IPS DF 4.7 (cell line): ENCODE results near the gene MED15.
"Not testable (repeated sequence)": the region's sequence is repeated elsewhere in the genome, so short reads cannot be mapped to it uniquely, and the experiment has no call there.

ENCODE experiments used
- DNase-seq: peaks from one replicate; pipeline ENCODE4 v3.0.0-alpha.2; 2013; ENCODE audit warnings: low spot score; ENCODE audit errors: extremely low read depth

Gene MED15

DNA sequence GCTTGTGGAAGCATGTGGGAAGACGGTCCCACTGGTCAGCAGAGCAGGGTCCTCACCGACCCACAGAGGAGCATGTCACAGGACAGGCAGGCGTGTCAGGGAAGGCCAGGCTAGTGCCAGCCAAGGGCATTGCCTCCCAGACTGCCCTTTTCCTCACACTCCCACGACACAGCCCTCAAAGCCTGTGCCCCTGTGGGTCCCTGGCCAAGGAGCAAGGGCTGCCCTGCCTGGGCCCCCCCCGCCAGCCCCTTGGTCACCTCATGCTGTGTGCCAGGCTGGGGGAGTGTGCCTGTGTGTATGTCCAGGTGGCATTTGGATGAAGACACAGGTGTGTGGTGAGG is 74.7 kb downstream of the MED15 start:
- DNase-seq, result no peak

DNA sequence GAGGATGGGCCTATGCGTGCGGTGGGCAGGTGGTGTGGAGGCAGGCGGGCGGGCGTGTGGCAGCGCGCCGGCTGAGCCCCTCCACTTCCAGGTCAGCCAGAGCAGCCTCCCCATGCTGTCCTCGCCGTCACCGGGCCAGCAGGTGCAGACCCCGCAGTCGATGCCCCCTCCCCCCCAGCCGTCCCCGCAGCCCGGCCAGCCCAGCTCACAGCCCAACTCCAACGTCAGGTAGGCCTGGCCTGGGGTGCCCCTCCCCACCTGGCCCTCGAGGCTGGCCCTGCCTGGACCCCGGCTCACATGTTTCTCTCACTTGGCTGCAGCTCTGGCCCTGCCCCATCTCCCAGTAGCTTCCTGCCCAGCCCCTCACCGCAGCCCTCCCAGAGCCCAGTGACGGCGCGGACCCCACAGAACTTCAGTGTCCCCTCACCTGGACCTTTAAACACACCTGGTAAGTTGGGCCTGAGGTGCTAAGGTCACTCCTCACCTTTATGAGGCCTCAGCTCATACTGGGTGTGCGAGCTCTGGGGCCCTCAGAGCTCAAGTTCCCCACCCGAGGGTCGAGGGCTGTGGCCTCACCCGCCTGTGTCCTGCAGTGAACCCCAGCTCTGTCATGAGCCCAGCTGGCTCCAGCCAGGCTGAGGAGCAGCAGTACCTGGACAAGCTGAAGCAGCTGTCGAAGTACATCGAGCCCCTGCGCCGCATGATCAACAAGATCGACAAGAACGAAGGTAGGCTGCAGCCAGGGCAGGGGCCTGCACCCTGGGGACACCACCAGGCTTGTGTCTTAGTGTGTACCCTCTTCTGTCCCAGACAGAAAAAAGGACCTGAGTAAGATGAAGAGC is 75.3 kb downstream of the MED15 start:
- no peak for DNase-seq

DNA sequence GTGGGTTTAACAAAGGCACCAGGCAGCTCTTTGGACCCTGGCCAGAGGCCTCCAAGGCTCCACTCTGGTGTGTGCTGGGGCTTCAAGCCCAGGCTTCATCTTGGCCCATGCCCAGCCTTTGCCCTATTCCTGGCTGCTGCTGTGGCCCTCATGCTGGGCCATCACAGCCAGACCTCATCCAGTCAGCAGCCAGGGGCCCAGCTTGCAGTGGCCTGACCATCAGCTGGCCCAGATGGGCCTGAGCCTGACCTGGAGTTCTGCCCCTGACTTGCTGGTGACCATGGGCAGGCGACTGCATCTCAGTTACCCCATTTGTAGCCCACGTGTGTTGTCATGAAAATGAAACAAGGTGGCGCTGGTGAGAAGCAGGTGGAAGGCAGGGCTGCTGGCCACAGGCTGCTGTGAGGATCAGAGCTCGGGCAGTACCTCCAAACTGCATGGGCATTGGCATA is 76.1 kb downstream of the MED15 start:
- DNase-seq, result no peak

DNA sequence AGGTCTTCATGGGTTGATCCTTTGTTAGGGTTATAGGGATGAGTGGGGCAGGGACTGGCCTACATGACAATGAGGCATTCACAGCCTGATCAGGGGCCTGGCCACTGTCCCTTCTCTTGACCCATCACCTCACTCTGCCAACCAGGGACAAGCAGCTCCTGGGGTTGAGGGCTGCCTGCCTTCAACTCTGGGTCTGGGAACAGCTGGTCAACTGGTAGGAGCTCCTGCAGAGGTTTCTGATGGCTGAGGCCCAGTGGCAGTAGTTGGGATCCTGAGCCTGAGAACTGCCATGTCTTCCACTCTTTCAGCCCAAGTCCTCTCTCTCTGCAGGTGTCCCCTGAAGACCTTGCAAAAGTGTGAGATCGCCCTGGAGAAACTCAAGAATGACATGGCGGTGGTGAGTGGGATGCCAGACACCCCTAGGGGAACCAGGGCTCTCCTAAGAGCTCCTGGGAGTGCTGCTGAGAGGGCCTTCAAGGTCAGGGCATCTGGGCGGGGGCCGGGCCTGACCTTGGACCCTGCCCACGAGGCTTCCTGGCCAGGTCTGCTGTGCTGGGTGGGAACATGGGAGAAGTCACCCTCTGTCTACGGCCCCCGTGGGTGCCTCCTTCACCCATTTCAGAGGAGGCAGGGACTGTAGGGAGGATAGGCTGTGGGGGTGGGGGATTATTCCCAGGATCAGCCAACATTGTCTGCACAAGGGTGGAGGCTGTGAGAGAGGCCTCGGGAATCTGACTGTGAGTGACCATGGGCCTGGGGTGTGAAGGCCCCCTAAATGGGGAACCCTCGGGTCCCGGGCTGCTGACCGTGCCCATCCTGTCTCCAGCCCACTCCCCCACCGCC is 76.8 kb downstream of the MED15 start:
- no peak for DNase-seq

DNA sequence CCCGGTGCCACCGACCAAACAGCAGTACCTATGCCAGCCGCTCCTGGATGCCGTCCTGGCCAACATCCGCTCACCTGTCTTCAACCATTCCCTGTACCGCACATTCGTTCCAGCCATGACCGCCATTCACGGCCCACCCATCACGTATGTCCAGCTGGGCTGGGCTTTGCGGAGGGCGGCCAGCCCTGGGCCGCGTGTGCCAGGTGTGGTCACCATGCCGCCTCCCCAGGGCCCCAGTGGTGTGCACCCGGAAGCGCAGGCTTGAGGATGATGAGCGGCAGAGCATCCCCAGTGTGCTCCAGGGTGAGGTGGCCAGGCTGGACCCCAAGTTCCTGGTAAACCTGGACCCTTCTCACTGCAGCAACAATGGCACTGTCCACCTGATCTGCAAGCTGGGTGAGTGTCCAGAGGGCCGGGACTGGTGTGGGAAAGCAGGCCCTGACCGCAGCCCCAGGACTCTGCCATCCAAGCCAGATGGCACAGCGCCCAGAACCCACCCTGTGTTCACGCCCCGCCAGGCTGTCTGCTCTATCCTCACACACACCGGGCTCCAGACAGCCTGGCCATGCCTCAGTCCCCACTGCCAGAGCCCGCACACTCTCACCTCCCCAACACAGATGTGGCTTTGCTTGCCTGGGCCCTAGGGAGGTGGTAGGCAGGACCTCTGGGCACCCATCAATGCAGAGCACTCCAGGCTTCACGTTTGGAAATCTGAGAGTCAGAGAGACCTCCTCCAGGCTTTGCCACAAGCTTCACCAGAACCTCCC is 77.6 kb downstream of the MED15 start:
- no peak for DNase-seq

DNA sequence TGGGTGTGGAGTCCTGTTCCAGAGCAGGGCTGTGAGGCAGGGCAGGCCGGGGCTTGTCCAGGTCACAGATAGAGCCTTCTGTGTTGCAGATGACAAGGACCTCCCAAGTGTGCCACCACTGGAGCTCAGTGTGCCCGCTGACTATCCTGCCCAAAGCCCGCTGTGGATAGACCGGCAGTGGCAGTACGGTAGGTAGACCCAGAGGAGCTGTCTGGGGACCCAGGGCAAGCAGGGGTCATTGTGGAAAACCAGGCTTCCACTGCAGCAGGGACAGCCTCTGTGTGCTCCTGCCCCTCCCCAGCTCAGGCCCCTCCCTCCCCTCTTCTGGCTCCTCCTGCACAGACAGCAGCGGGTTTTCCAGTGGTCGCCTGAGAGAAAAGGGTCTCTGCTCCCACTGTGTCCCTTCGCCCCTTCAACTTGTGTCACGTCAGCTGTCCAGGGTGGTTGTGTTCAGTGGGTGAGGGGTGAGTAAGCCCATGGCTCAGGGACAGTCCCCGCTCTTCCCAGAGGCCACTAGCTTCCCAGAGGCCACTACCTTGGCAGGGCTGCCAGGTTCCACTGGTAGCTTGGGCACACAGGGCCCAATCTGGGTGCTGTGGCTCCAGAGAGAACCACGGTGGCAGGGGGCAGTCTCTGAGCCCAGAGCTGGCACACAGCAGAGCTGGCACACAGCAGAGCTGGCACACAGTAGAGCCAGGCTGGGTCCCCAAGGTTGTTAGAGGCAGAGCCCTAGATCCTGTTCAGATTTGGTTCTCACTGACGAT is 78.4 kb downstream of the MED15 start:
- no peak for DNase-seq

DNA sequence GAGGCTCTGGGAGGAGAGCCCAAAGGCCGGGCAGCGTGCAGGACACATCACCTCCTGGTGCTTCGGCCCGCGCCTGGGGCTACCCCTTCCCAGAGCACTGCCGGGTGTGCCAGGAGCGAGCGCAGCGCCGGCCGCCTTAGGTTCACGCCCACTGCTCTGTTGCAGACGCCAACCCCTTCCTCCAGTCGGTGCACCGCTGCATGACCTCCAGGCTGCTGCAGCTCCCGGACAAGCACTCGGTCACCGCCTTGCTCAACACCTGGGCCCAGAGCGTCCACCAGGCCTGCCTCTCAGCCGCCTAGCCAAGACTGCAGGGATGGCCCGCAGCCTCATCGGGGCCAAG is 79.0 kb downstream of the MED15 start:
- DNase-seq, result no peak

DNA sequence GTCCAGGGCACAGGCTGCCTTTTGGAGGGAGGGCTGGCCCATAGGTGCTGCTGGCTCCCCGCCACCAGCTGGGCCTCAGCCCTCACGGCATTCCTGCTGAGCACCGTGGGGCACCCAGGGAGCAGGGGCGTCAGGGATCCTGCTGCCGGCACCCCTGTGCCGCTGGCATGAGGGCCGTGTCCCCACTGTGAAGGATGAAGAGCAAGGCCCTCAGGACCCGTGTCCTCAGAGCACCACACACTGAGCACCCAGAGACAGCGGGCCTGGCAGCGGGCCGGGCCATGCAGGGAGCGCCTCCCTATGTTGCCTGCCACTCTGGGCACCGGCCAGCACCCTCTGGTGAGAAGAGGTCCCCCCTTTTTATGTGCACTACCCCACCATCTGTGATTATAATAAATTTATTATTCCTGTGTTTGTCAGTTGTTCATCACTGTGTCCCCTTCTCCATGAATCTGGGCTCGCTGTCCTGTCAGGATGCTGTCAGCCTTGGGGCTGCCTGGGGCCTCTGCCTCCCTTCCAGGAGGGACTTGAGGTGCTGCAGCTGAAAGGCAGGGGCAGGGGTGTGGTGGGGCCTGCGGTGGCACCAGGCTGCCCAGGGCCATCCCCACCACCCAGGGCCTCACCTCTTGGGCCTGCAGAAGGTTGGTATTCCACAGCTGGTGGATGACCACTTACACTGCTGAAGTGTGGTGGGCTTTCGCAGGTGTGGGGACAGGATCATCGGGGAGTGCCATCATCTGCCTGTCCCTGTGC is 80.0 kb downstream of the MED15 start:
- no peak for DNase-seq

DNA sequence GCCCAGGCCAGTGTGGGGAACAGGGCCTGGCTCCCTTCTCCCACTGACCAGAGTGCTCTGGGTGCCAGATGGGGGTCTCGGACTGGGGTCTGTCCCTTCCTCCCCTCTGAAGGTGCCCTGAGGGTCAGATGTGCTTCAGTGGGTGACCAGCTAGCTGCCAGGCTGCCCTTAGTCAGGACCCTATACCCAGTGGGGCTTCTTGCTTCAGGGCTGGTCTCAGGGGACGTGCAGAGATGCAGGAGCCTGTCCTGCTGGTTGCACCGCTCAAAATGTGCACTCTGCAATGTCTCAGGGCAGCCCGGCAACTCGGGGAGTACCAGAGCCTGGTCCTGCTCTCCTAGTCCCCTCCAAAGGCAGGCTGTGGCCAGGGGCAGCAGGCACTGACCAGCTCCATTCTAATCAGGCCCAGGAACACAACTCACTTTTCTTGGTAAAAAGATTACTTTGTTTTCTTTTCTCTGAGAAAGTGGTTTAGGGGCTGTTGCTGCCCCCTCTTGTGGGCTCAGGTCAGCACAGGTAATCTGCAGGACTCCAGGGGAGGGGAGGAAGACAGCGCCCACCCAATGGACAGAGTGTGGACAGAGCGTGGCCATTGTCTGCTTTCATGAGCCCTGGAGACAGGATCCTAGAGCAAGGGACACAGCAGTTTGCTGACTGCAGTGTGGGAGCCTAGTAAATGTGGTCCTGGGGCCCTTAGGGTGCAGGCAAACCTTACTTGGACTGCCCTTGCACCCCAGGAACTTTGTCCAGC is 80.9 kb downstream of the MED15 start:
- no peak for DNase-seq

DNA sequence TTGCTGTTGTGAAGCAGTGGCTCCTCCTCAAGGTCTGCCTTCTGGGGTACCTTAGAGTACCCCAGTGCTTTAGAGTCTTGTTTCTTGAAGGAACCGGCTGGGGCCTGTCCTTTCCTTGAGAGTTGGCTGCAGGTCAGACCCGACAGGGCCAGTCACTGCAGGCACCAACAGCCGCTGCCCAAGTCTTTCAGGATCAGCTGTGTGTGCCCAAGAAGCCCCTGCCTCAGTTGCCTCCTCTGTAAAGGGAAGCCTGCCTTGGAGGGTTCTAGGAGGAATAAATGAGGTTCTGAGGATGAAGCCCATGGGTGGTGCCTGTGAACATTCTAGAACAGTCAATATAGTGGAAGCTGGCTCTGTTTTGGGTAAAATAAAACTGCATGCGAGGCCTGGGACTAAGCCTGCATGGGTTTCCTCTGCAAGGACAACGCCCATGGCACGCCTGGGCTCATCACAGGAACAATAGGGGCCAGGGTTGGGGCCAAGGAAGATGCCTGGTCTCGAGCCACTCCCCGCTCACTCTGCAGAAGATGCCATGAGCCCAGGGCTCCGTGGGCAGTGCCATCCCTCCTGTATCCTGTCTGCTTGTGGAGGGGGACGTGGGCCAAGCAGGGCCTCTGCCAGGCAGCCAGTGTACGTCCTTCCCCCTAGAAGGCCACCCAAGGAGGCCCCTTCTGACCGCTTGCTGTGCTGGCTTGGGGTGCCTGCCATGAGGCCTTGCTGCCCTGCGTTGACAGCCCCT is 81.6 kb downstream of the MED15 start:
- DNase-seq, result no peak

DNA sequence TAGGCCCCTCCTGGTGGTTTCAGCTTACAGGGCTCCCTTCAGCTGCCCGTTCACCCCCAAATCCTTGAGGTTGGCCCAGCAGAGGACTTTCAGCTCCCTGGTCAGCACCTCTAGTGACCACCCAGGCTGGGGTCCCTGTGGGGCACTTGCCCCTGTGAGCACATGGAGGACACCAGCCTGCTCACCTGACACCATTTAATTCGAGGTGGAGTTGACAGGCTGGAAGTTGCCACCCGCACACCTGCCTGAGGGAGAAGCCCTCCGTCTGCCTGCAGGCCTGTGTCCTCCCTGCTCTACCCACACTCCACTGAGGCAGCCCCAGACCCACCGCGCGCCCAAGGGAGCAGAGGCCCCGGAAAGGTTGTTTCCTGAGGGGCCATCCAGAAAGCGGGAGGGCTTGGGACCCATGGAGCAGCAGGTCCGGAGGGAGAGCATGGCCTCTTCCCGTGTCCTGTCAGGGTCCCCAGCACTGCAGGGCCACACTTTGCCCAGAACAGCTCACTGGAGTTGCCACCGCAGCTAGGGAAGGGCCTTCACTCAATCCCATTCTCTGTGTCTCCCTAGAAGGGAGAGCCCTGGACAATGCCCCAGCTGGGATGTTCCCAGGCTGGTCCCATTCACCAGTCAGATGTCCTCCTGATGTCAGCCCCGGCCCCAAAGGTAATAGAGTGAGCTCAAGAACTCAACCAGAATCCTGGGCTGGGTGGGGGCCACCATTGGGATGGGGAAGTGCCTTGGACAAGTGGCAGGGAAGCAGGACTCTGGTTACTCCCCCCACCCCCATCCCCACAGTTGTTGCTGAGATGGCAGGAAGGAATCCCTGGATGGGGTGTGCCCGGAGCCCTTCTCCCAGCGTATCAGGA is 82.4 kb downstream of the MED15 start:
- DNase-seq, result no peak

DNA sequence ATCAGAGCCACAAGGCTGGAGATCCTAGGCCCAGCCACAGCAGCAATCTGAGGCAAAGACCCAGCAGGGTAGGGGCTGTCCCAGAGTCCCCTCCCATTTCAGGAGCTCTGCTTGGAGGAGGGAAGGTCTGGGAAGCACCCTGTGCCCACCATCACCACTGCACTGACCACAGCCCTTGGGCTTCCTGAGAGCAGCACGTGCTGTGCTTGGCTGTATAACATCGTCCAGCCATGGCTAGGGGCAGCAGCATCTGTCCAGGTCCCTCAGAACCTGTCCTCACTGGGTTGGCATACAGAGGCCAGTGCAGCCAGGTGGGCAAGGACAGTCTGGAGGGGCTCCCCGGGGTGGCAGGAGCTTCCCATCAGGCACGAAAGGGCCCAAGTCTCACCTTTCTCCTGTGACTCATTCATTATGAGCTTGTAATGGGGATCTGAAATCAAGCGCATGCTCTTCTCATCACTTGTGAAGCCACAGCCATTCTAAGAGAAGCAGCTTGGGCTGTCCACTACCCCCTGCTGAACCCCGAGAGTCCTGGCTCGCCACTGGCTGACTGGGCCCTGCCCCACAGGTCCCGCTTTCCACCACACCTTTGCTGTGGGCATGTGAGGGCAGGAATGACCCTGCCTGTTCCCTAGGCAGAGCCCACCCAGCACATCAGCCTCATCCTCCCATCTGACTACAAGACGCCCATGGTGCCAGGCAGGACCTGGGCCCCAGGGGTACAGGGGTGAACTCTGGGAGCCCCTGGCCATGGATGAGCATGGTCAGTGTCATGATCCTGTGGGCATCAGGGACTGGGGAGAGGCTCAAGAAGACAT is 83.3 kb downstream of the MED15 start:
- DNase-seq, result no peak

DNA sequence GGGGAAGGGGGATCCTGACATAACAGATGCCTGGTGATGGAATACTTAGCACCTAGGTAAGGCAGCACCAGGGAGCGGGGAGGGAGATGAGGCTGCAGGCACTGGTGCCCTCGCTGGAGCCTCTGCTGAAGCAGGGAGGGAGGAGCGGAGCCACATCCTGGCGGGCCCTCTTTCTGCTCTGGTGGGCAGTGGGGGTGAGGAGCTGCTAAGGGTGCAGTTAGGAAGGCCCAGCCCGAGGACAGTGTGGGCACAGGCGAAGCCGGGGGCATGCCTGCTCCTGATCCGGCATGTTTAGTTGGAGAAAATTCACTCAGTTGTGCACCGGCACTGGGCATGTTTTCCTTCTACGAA is 83.9 kb downstream of the MED15 start:
- no peak for DNase-seq

DNA sequence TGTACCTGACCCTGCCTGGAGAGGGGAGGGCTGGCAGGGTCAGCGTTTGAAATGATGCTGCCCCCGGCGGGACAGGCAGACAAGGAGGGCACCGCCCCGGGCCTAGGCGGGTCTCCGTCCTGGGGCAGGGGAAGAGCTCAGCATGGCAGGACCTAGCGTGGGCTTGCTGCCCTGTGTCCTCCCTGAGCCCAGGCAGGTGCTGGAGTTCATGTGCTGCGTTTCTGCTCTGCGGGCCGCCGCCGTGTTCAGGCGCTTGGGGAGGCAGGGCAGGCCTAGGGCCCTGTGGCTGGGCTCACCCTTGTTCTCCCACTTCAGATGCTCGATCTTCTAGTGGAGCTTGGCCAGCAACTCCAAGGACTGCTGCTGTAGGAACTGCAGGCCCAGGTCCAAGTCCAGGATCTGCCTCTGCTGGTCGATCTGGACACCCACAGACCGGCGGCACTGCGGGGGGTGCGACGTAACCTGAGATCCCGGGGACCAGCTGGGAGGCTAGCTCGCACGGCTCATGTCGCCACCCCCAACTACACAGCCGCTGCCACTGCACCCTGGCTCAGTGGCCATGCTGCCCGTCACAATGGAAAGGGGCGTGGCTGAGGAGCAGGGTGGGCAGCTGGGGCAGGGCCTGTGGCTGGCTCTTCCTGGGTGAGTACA is 84.4 kb downstream of the MED15 start:
- no peak for DNase-seq

DNA sequence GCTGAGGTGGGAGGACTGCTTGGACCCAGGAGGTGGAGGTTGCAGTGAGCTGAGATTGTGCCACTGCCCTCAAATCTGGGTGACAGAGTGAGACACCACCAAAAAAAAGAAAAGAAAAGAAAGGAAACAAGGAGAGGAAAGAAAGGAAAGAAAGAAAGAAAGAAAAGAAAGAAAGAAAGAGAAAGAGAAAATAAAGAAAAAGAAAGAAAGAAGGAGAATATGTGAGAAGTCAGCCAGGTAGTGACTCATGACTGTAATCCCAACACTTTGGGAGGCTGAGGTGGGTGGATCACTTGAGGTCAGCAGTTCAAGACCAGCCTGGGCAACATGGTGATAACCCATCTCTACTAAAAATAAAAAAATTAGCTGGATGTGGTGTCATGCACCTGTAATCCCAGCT is 86.6 kb downstream of the MED15 start:
- not testable (repeated sequence) for DNase-seq

DNA sequence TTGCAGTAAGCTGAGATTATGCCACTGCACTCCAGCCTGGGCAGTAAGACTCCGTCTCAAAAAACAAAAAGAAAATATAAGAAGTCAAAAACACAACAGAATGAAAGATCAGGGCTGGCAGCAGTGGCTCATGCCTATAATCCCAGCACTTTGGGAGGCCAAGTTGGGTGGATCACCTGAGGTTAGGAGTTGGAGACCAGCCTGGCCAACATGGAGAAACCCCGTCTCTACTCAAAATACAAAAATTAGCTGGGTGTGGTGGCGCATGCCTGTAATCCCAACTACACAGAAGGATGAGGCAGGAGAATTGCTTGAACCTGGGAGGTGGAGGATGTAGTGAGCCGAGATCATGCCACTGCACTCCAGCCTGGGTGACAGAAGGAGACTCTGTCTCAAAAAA is 87.1 kb downstream of the MED15 start:
- DNase-seq, result not testable (repeated sequence)

DNA sequence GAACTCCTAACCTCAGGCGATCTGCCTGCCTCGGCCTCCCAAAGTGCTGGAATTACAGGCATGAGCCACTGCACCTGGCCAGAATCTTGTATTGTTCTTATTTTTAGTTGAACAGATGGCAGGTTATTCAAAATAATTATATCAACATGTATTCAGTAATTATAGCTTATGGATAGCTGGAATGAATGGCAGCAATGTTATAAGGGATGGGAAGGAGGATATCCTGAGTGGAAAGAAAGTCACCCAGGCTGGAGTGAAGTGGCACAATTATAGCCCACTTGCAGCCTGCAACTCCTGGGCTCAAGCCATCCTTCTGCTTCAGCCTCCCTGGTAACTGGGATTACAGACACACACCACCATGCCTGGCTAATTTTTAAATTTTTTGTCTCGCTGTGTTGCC is 88.1 kb downstream of the MED15 start:
- no peak for DNase-seq
